GM12865 (cell line): ENCODE results near the gene TMEM250.

ENCODE experiments used
- DNase-seq: peaks from one replicate; pipeline ENCODE4 v3.0.0; 2010; ENCODE audit warnings: low read depth
- H3K4me3 ChIP-seq: 2 replicates; pipeline ENCODE4 v1.5.1; 2011; ENCODE audit warnings: mild to moderate bottlenecking, low read depth, low read length, control low read depth
- CTCF ChIP-seq: IDR thresholded peaks from 2 replicates; pipeline ENCODE4 v1.5.1; 2011; ENCODE audit warnings: low read length, control low read depth, low read depth, inconsistent platforms; ENCODE audit not compliant: insufficient read depth; ENCODE audit errors: missing control alignments

TMEM250 gene

GRCh38 chr9:136088939-136089696, 29.6 kb downstream of the TMEM250 start:
- no peak for DNase-seq
- TF ChIP-seq CTCF = no peak
- H3K4me3 ChIP-seq = no peak overlapping the region

- TF ChIP-seq CTCF = no peak
- H3K4me3 ChIP-seq = no peak overlapping the region
- no peak for DNase-seq
Measured at GRCh38 chr9:136088481-136088938, 30.2 kb downstream of the TMEM250 start.

- no peak for TF ChIP-seq CTCF
- DNase-seq = no peak
- no peak overlapping the region for H3K4me3 ChIP-seq
Measured at GRCh38 chr9:136087741-136088480, 30.8 kb downstream of the TMEM250 start.

- no peak overlapping the region for H3K4me3 ChIP-seq
- DNase-seq = no peak
- no peak for TF ChIP-seq CTCF
Measured at GRCh38 chr9:136086951-136087740, 31.5 kb downstream of the TMEM250 start.

GRCh38 chr9:136086213-136086881, 32.3 kb downstream of the TMEM250 start:
- H3K4me3 ChIP-seq = no peak overlapping the region
- no peak for DNase-seq
- TF ChIP-seq CTCF = no peak

- no peak for TF ChIP-seq CTCF
- DNase-seq = no peak
- no peak overlapping the region for H3K4me3 ChIP-seq
Measured at GRCh38 chr9:136085815-136086212, 32.9 kb downstream of the TMEM250 start.
